Endothelial cell of umbilical vein (primary cell): ENCODE results near the gene ING2. TPM values are rescaled to one million over a fixed set of nuclear protein-coding genes. Genes with fewer than 3 reads are reported as not detected.

Experiments used
- BruUV-seq: library from RNA; stranded (reverse); fragments of 400-500 nt; replicated peaks from 2 replicates; lab custom pipeline; 2021; lab: Mats Ljungman, UMichigan
- CTCF ChIA-PET: fragments of 300-600, 350-600 bp; sonication (Branson Sonifier 250); formaldehyde crosslinking; loops from one replicate; lab custom pipeline; 2021; ENCODE audit warnings: antibody characterized with exemption, inconsistent platforms; lab: Charles Lee
- POLR2A ChIA-PET: fragments of 300-600, 350-600 bp; sonication (Branson Sonifier 250); formaldehyde crosslinking; loops from one replicate; lab custom pipeline; 2021; ENCODE audit warnings: antibody characterized with exemption, inconsistent platforms; lab: Charles Lee
- DNase-seq: peaks from one replicate; pipeline ENCODE4 v3.0.0-alpha.2; 2011; ENCODE audit warnings: low read depth, low spot score
- FAIRE-seq: peaks from 2 replicates; lab custom pipeline; 2011; peaks lifted over from hg19 to GRCh38; lab: Jason Lieb, UNC
- H2AFZ ChIP-seq: 2 replicates; pipeline ENCODE4 v1.6.0; 2012; ENCODE audit warnings: low read depth, low read length, control low read depth, inconsistent platforms
- H3K27ac ChIP-seq: 2 replicates; pipeline ENCODE4 v1.5.1; 2011; ENCODE audit warnings: low read depth, mild to moderate bottlenecking, control low read depth, low read length, moderate library complexity; ENCODE audit not compliant: insufficient read depth
- H3K27me3 ChIP-seq, 2 experiments: 2 replicates each; pipeline versions ENCODE4 v1.6.0 to v1.6.1; 2011; ENCODE audit warnings: low read length in 2 of 2, mixed read lengths in 1 of 2; ENCODE audit not compliant: control insufficient read depth in 2 of 2, insufficient read depth in 2 of 2
- H3K36me3 ChIP-seq, 2 experiments: 2 replicates in 1 of 2; 3 replicates in 1 of 2; pipeline ENCODE4 v1.5.1; 2011; ENCODE audit warnings: low read length in 2 of 2, mild to moderate bottlenecking in 1 of 2, moderate library complexity in 1 of 2; ENCODE audit not compliant: control insufficient read depth in 2 of 2, insufficient read depth in 2 of 2; ENCODE audit errors: extremely low read depth in 1 of 2
- H3K4me1 ChIP-seq: 3 replicates; pipeline ENCODE4 v1.5.1; 2011; ENCODE audit warnings: mild to moderate bottlenecking, low read length; ENCODE audit not compliant: control insufficient read depth, insufficient read depth; ENCODE audit errors: extremely low read depth
- H3K4me2 ChIP-seq: 2 replicates; pipeline ENCODE4 v1.6.1; 2011; ENCODE audit warnings: low read length, control low read depth, mixed read lengths; ENCODE audit not compliant: insufficient read depth
- H3K4me3 ChIP-seq, 3 experiments: fragments of 200-600 bp in 1 of 3; sonication (generic), shearing (Covaris generic) in 1 of 3; replicated peaks in 1 of 3; 2 replicates each; pipeline ENCODE4 v1.5.1; 2011 to 2016; ENCODE audit warnings: control low read depth in 3 of 3, low read length in 3 of 3, mild to moderate bottlenecking in 2 of 3, inconsistent platforms in 1 of 3, low read depth in 1 of 3, moderate library complexity in 1 of 3; ENCODE audit not compliant: insufficient read depth in 1 of 3
- H3K79me2 ChIP-seq: 2 replicates; pipeline ENCODE4 v1.6.0; 2012; ENCODE audit warnings: low read length, inconsistent platforms; ENCODE audit not compliant: control insufficient read depth, insufficient read depth
- H3K9ac ChIP-seq: replicated peaks from 2 replicates; pipeline ENCODE3; 2011; ENCODE audit warnings: low read length, control low read depth; ENCODE audit not compliant: insufficient read depth; ENCODE audit errors: extremely low read depth
- H3K9me1 ChIP-seq: replicated peaks from 3 replicates; pipeline ENCODE4 v1.6.0; 2011; ENCODE audit warnings: mild to moderate bottlenecking, low read length; ENCODE audit not compliant: control insufficient read depth, insufficient read depth; ENCODE audit errors: extremely low read depth
- H3K9me3 ChIP-seq: replicated peaks from 2 replicates; pipeline ENCODE4 v1.5.1; 2012; ENCODE audit warnings: low read length, inconsistent platforms; ENCODE audit not compliant: control insufficient read depth, insufficient read depth
- H4K20me1 ChIP-seq: replicated peaks from 2 replicates; pipeline ENCODE3; 2011; ENCODE audit warnings: mild to moderate bottlenecking, low read length; ENCODE audit not compliant: control insufficient read depth, insufficient read depth; ENCODE audit errors: extremely low read depth
- CTCF ChIP-seq, 2 donors: IDR thresholded peaks; 1 replicate in 1 of 2; 2 replicates in 1 of 2; pipeline ENCODE4 v1.5.1; 2011; ENCODE audit warnings: low read length in 2 of 2, mild to moderate bottlenecking in 2 of 2, moderate library complexity in 2 of 2, control low read depth in 1 of 2, inconsistent platforms in 1 of 2, low read depth in 1 of 2; ENCODE audit not compliant: insufficient read depth in 1 of 2; ENCODE audit errors: extremely low read depth in 1 of 2
- EZH2 ChIP-seq: IDR thresholded peaks from 2 replicates; pipeline ENCODE4 v1.6.1; 2012; ENCODE audit warnings: borderline replicate concordance, low read depth, mild to moderate bottlenecking, moderate library complexity, low read length, inconsistent platforms; ENCODE audit not compliant: severe bottlenecking
- FOS ChIP-seq: IDR thresholded peaks from 2 replicates; pipeline ENCODE4 v1.6.1; 2011; ENCODE audit warnings: mild to moderate bottlenecking, low read length, moderate library complexity, borderline replicate concordance; ENCODE audit not compliant: insufficient read depth
- GATA2 ChIP-seq: IDR thresholded peaks from 2 replicates; pipeline ENCODE4 v1.7.0; 2011; ENCODE audit warnings: low read depth, mild to moderate bottlenecking, moderate library complexity, mixed read lengths, low read length; ENCODE audit not compliant: insufficient read length, insufficient read depth
- JUN ChIP-seq: IDR thresholded peaks from 2 replicates; pipeline ENCODE4 v1.6.1; 2011; ENCODE audit warnings: borderline replicate concordance, low read depth; ENCODE audit not compliant: insufficient read length, insufficient read depth
- MAX ChIP-seq: IDR thresholded peaks from 2 replicates; pipeline ENCODE4 v1.6.1; 2011; ENCODE audit not compliant: insufficient read depth, insufficient read length
- MYC ChIP-seq: IDR thresholded peaks from one replicate; pipeline ENCODE4 v1.6.1; 2011; ENCODE audit warnings: mild to moderate bottlenecking, low read depth, low read length
- POLR2A ChIP-seq: IDR thresholded peaks from 2 replicates; pipeline ENCODE4 v1.6.1; 2012; ENCODE audit warnings: low read depth, mild to moderate bottlenecking, control low read depth, low read length
- POLR2AphosphoS5 ChIP-seq: IDR thresholded peaks from 2 replicates; pipeline ENCODE4 v1.6.1; 2012; ENCODE audit warnings: low read depth, mild to moderate bottlenecking, control low read depth, low read length, moderate library complexity; ENCODE audit not compliant: insufficient read depth
- dilution Hi-C: fragments of 300-500 bp; cut with MboI; formaldehyde crosslinking; loops from one replicate; pipeline ENCODE4 v1.15.0; 2019; ENCODE audit warnings: low sequenced_read_pairs; ENCODE audit not compliant: extremely low pct_ligation_motif_present
- intact Hi-C: fragments of 100-400 bp; cut with micrococcal nuclease; formaldehyde crosslinking; loops from one replicate; pipeline ENCODE4 v1.10.0; 2022
- polyA plus RNA-seq, 4 experiments: library from polyadenylated mRNA; depleted of rRNA in 3 of 4; stranded (reverse) in 3 of 4; unstranded in 1 of 4; fragments of >200 nt; gene quantifications; 2 replicates each; pipeline versions ENCODE4 v1.2.1 to v1.2.3, GENCODE V29; 2011 to 2012; ENCODE audit warnings: missing spikeins in 1 of 4
- total RNA-seq: library from RNA; stranded (reverse); gene quantifications from 2 replicates; pipeline ENCODE4 v1.2.3, GENCODE V29; 2021

ING2 gene
- total and polyA plus RNA-seq, 2 donors (not counting 3 experiments of a cell fraction or from before 2014, with no cell fraction given), result 2.7 to 8.4 TPM

- POLR2A ChIA-PET, result no interaction called here
- CTCF ChIA-PET, result no interaction called here
- DNase-seq (no peak), FAIRE-seq (no peak)
- Histone ChIP-seq H3K4me3 (no peak overlapping the region), H3K9me3 (no peaks in the 10 kb centered on the region), H3K4me2 (no peak overlapping the region), H2AFZ (no peak overlapping the region), H3K79me2 (no peaks in the 10 kb centered on the region), H3K36me3 (no peaks in the 10 kb centered on the region), H3K9ac (no peak overlapping the region), H4K20me1 (no peaks in the 10 kb centered on the region), H3K4me1 (no peaks in the 10 kb centered on the region), H3K27ac (no peak overlapping the region), H3K9me1 (no peaks in the 10 kb centered on the region), H3K27me3 (no peaks in the 10 kb centered on the region)
- TF ChIP-seq MYC (no peak), POLR2AphosphoS5 (no peak)
- dilution Hi-C loops, result no loop called here
- intact Hi-C loops, result no loop called here
- no TSS peak for BruUV-seq
Observed at GRCh38 chr4:183483997-183484396, 20.9 kb upstream of the ING2 start.

- Histone ChIP-seq H3K9me1 (no peaks in the 10 kb centered on the region), H3K9me3 (no peaks in the 10 kb centered on the region), H3K27ac (no peak overlapping the region), H3K4me3 (no peak overlapping the region), H4K20me1 (no peaks in the 10 kb centered on the region), H3K4me1 (no peaks in the 10 kb centered on the region), H3K9ac (no peak overlapping the region), H3K36me3 (no peaks in the 10 kb centered on the region), H2AFZ (no peak overlapping the region), H3K4me2 (no peak overlapping the region), H3K79me2 (no peaks in the 10 kb centered on the region), H3K27me3 (no peaks in the 10 kb centered on the region)
- no TSS peak for BruUV-seq
- dilution Hi-C loops, result no loop called here
- intact Hi-C loops, result no loop called here
- ChIA-PET CTCF (no interaction called here), POLR2A (no interaction called here)
- TF ChIP-seq POLR2A, result no peak
- TF ChIP-seq GATA2, result no peak
- TF ChIP-seq MAX, result no peak
- no peak for TF ChIP-seq MYC
- no peak for TF ChIP-seq CTCF (IDR thresholded peaks at IDR 0.05; ENCODE audit: extremely low read depth in 1 of 2, insufficient read depth in 1 of 2, low read depth in 1 of 2, low read length in 2 of 2)
- TF ChIP-seq EZH2, result no peak
- no peak for TF ChIP-seq JUN
- no peak for TF ChIP-seq FOS
- TF ChIP-seq POLR2AphosphoS5, result no peak
- DNase-seq (no peak), FAIRE-seq (no peak)
Observed at GRCh38 chr4:183485411-183486160, 19.3 kb upstream of the ING2 start.
